Measurements from ENCODE around the gene DNAH5. TPM values are rescaled to one million over a fixed set of nuclear protein-coding genes. Genes with fewer than 3 reads are reported as not detected.

Gene DNAH5
- polyA plus RNA-seq, 3 donors = not detected

DNA sequence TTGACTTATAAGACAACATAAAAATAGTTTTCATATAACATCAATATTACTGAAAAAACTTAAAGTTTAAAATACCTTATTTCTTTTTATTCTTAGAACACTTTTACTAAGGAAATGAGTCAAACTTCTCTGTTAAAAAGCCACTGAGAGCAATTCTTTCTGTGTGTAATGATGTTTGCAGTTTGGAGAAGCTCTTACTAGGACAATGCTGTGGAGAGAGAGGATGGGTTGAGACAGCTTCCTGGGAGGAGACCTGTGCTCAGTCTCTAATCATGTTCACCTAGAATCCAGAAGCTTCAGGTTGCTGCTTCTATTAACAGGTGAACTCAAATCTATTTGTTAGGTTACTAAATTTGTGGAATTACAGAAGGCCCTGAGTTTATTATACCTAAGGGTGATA is 198.5 kb downstream of the DNAH5 start:
- Mint-ChIP-seq H3K27ac (peak overlapping the region in 1 of 7 donors; percentile 5), H3K36me3 (no peaks in the 10 kb centered on the region), H3K27me3 (ENCODE audit: low read depth in 3 of 3) (no peaks in the 10 kb centered on the region), H3K9me3 (peaks cover 0 to 8% (median 3%) of the 10 kb centered on the region in 7 donors), H3K4me1 (no peaks in the 10 kb centered on the region), H3K4me3 (no peak overlapping the region)
- no peaks in the 10 kb centered on the region for H3K36me3 ChIP-seq (replicated peaks in 1 of 2; ENCODE audit: control insufficient read depth in 1 of 2, insufficient read depth in 2 of 2, low read length in 2 of 2)
- no peak for DNase-seq
- no peaks in the 10 kb centered on the region for H3K4me1 ChIP-seq (ENCODE audit: control insufficient read depth in 1 of 2, insufficient read depth in 2 of 2, low read length in 2 of 2)
- TF ChIP-seq, protein P1, sequence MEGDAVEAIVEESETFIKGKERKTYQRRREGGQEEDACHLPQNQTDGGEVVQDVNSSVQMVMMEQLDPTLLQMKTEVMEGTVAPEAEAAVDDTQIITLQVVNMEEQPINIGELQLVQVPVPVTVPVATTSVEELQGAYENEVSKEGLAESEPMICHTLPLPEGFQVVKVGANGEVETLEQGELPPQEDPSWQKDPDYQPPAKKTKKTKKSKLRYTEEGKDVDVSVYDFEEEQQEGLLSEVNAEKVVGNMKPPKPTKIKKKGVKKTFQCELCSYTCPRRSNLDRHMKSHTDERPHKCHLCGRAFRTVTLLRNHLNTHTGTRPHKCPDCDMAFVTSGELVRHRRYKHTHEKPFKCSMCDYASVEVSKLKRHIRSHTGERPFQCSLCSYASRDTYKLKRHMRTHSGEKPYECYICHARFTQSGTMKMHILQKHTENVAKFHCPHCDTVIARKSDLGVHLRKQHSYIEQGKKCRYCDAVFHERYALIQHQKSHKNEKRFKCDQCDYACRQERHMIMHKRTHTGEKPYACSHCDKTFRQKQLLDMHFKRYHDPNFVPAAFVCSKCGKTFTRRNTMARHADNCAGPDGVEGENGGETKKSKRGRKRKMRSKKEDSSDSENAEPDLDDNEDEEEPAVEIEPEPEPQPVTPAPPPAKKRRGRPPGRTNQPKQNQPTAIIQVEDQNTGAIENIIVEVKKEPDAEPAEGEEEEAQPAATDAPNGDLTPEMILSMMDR (IDR thresholded peaks at IDR 0.05) = no peak
- H3K9ac ChIP-seq (ENCODE audit: insufficient read depth, low read length, poor library complexity, severe bottlenecking) = no peak overlapping the region
- H3K27me3 ChIP-seq (ENCODE audit: control insufficient read depth in 2 of 2, insufficient read depth in 2 of 2, low read length in 2 of 2) = no peaks in the 10 kb centered on the region
- H3K9me3 ChIP-seq (replicated peaks in 1 of 2; ENCODE audit: control insufficient read depth in 1 of 2, insufficient read depth in 1 of 2, low read length in 2 of 2) = no peaks in the 10 kb centered on the region
- H2AFZ ChIP-seq (ENCODE audit: insufficient read depth, low read depth, low read length, poor library complexity, severe bottlenecking) = no peak overlapping the region
- H3K79me2 ChIP-seq (ENCODE audit: insufficient read depth, low read length) = no peaks in the 10 kb centered on the region
- H3K4me3 ChIP-seq (replicated peaks in 1 of 3; ENCODE audit: low read depth in 2 of 3, low read length in 3 of 3) = no peak overlapping the region
- H3K27ac ChIP-seq (ENCODE audit: low read depth in 1 of 2, low read length in 2 of 2) = no peak overlapping the region
- H4K20me1 ChIP-seq (ENCODE audit: insufficient read depth, low read length) = no peaks in the 10 kb centered on the region
- intact Hi-C loops (cut with micrococcal nuclease) = no loop called here
- no peak overlapping the region for H3K4me2 ChIP-seq (replicated peaks; ENCODE audit: extremely low read depth, low read length, poor library complexity, severe bottlenecking)

DNA sequence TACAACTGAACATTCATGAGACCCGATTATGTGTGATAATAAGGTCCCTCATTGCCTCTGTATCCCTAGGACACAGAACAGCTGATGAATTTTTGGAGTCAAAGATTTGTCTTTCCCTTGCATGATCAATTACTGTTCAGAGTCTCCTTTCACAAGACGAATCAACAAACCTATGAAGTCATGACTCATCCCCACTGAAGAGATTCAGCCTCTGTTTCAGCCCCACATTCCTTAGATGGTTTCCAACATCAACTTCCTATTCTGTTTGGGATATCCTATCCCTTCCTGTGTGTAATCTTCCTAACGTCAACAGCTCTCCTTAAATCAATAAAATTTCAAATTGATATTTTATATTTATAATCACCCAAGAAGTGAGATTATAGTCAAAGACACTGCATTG is 199.0 kb downstream of the DNAH5 start:
- Mint-ChIP-seq H3K27me3 (ENCODE audit: low read depth in 3 of 3) (no peaks in the 10 kb centered on the region), H3K36me3 (no peaks in the 10 kb centered on the region), H3K4me3 (no peak overlapping the region), H3K4me1 (no peaks in the 10 kb centered on the region), H3K27ac (no peak overlapping the region), H3K9me3 (peaks cover 0 to 7% (median 3%) of the 10 kb centered on the region in 7 donors)
- Histone ChIP-seq H3K4me2 (replicated peaks; ENCODE audit: extremely low read depth, low read length, poor library complexity, severe bottlenecking) (no peak overlapping the region), H3K79me2 (ENCODE audit: insufficient read depth, low read length) (no peaks in the 10 kb centered on the region), H3K9ac (ENCODE audit: insufficient read depth, low read length, poor library complexity, severe bottlenecking) (no peak overlapping the region), H3K27ac (ENCODE audit: low read depth in 1 of 2, low read length in 2 of 2) (no peak overlapping the region), H4K20me1 (ENCODE audit: insufficient read depth, low read length) (no peaks in the 10 kb centered on the region), H2AFZ (ENCODE audit: insufficient read depth, low read depth, low read length, poor library complexity, severe bottlenecking) (no peak overlapping the region), H3K4me1 (ENCODE audit: control insufficient read depth in 1 of 2, insufficient read depth in 2 of 2, low read length in 2 of 2) (no peaks in the 10 kb centered on the region), H3K9me3 (replicated peaks in 1 of 2; ENCODE audit: control insufficient read depth in 1 of 2, insufficient read depth in 1 of 2, low read length in 2 of 2) (no peaks in the 10 kb centered on the region), H3K36me3 (replicated peaks in 1 of 2; ENCODE audit: control insufficient read depth in 1 of 2, insufficient read depth in 2 of 2, low read length in 2 of 2) (no peaks in the 10 kb centered on the region), H3K4me3 (replicated peaks in 1 of 3; ENCODE audit: low read depth in 2 of 3, low read length in 3 of 3) (no peak overlapping the region), H3K27me3 (ENCODE audit: control insufficient read depth in 2 of 2, insufficient read depth in 2 of 2, low read length in 2 of 2) (no peaks in the 10 kb centered on the region)
- intact Hi-C loops (cut with micrococcal nuclease) = no loop called here
- no peak for DNase-seq
- TF ChIP-seq, protein P1 (IDR thresholded peaks at IDR 0.05) = no peak
- WGBS (ENCODE audit: insufficient coverage) = 0% methylated on average over 1 of the region's 3 CpGs
